Measurements from ENCODE around the gene ZC3H12D.

DNA sequence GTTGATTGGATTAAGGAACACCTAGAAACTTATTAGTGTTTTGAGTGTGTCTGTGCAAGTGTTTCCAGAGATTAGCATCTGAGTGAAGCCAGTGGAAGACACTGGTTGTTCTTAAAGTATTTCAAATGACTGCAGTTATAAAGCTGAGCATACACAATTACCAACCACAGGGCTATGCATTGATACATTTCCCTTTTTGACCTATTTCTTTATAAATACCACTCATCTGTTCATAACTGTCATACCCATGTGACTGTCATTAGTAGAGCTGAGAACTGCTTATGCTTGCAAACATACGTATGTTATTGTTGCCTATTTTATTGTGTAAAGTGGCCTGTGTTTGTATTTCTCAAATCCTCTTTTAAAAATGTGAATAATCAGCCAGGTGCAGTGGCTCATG lies 15.3 kb upstream of the ZC3H12D start:
- no peak for TF ChIP-seq EZH2 (IDR thresholded peaks at IDR 0.05; ENCODE audit: low read depth)
- TF ChIP-seq, protein P1, sequence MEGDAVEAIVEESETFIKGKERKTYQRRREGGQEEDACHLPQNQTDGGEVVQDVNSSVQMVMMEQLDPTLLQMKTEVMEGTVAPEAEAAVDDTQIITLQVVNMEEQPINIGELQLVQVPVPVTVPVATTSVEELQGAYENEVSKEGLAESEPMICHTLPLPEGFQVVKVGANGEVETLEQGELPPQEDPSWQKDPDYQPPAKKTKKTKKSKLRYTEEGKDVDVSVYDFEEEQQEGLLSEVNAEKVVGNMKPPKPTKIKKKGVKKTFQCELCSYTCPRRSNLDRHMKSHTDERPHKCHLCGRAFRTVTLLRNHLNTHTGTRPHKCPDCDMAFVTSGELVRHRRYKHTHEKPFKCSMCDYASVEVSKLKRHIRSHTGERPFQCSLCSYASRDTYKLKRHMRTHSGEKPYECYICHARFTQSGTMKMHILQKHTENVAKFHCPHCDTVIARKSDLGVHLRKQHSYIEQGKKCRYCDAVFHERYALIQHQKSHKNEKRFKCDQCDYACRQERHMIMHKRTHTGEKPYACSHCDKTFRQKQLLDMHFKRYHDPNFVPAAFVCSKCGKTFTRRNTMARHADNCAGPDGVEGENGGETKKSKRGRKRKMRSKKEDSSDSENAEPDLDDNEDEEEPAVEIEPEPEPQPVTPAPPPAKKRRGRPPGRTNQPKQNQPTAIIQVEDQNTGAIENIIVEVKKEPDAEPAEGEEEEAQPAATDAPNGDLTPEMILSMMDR (conservative IDR thresholded peaks at IDR 0.05), result no peak
